Measurements from ENCODE around the gene ZBTB20. TPM values are rescaled to one million over a fixed set of nuclear protein-coding genes. Genes with fewer than 3 reads are reported as not detected.

ZBTB20 gene
- total RNA-seq, 1 donor from 2014 or later = 15.5 TPM

DNA sequence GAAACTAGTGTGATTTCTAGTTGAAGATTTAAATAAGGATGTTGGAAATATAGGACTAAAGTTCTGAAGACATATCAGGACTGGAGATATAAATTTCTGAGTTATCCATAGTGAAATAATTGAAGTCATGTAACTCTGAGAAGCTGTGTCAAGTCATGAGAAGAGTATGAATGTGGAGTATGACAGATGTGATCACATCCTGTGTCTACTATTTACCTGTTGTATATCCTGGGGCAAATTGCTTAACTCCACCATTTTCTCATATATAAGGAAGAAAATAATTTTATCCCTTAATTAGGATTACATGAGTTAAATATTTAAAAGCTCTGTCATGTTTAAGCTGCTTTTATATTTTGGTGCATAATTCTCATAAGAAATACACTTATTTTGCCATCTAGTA lies 350.3 kb downstream of the ZBTB20 start:
- TF ChIP-seq, protein P1, sequence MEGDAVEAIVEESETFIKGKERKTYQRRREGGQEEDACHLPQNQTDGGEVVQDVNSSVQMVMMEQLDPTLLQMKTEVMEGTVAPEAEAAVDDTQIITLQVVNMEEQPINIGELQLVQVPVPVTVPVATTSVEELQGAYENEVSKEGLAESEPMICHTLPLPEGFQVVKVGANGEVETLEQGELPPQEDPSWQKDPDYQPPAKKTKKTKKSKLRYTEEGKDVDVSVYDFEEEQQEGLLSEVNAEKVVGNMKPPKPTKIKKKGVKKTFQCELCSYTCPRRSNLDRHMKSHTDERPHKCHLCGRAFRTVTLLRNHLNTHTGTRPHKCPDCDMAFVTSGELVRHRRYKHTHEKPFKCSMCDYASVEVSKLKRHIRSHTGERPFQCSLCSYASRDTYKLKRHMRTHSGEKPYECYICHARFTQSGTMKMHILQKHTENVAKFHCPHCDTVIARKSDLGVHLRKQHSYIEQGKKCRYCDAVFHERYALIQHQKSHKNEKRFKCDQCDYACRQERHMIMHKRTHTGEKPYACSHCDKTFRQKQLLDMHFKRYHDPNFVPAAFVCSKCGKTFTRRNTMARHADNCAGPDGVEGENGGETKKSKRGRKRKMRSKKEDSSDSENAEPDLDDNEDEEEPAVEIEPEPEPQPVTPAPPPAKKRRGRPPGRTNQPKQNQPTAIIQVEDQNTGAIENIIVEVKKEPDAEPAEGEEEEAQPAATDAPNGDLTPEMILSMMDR (IDR thresholded peaks at IDR 0.05) = no peak
- Mint-ChIP-seq H3K27me3 (ENCODE audit: low read depth) (no peaks in the 10 kb centered on the region), H3K4me1 (ENCODE audit: low read depth) (peaks cover 5% of the 10 kb centered on the region), H3K4me3 (ENCODE audit: unreplicated experiment) (no peak overlapping the region), H3K9me3 (ENCODE audit: low read depth) (no peaks in the 10 kb centered on the region), H3K27ac (ENCODE audit: unreplicated experiment) (no peak overlapping the region), H3K36me3 (ENCODE audit: low read depth) (no peaks in the 10 kb centered on the region)
- DNase-seq (ENCODE audit: low spot score) = no peak

DNA sequence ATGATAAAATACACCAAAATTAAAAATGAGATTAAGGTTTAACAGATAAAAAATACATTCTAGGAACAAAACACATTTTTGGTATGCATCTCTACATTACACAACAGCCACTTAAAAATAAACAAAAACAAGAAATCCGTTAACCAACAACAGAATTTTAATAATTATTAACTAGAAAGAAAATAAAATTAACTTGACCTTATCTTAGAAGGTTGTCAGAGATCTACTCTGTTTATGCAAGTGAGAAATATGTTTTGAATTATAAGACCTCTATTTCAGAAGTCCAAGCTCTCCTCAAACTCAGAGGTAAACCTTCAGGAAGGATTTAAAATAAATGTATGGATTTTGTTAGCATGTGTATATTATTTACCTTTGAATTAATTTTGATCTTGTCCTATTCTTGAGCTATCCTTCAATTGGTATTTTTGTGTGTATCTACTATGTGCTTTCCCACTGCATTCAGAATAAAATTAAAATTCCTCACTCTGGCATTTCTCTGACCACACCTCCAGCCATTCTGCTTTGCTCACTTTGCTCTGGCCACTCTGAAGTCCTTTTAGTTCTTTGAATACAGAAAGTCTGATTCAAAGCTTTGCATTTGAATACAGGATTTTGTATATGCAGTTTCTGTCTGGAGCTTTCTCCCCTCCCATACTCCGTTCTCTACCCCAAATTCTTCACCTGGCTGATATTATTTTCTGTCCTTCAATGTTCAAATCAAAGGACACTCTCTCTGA lies 352.0 kb downstream of the ZBTB20 start:
- H3K27me3 Mint-ChIP-seq (ENCODE audit: low read depth) = no peaks in the 10 kb centered on the region
- TF ChIP-seq, protein P1 (IDR thresholded peaks at IDR 0.05) = no peak
- H3K36me3 Mint-ChIP-seq (ENCODE audit: low read depth) = no peaks in the 10 kb centered on the region
- no peak for DNase-seq (ENCODE audit: low spot score)
- no peaks in the 10 kb centered on the region for H3K9me3 Mint-ChIP-seq (ENCODE audit: low read depth)
- H3K4me1 Mint-ChIP-seq (ENCODE audit: low read depth) = peaks cover 5% of the 10 kb centered on the region
- no peak overlapping the region for H3K27ac Mint-ChIP-seq (ENCODE audit: unreplicated experiment)
- no peak overlapping the region for H3K4me3 Mint-ChIP-seq (ENCODE audit: unreplicated experiment)

DNA sequence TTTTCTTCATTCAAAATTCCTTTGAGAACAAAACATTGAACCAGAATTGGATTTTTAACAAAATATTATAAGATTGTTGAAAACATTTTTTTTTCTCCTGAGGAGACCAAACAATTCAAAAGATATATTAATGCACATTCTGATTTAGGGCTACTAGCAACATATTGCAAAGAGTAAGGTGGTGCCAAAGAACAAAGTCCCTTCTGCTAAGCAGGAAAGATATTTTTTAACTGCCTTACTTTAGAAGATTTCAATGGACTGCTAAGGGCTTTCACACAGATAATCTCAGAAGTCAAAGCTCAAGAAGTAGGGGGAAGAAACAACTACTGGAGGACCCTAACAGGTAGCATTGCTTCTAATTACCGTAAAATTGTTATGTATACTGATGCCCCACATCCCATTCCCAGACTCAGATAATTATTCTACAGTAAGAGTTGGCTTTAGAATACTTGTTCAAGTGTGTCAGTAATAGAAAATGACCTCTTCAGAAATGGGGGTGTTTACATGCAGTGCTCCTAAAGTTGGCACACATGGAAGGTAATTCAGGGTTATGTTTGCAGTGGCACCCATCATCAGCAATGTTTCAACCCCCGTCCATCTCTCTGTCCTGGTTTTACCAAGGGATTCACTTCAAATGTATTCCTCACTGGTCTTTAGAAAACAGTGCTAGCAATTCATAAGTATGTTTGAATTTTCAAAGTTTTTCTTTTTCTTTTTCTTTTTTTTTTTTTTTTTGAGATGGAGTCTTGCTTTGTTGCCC lies 354.7 kb downstream of the ZBTB20 start:
- DNase-seq (ENCODE audit: low spot score) = no peak
- Mint-ChIP-seq H3K4me3 (ENCODE audit: unreplicated experiment) (no peak overlapping the region), H3K27ac (ENCODE audit: unreplicated experiment) (no peak overlapping the region), H3K9me3 (ENCODE audit: low read depth) (no peaks in the 10 kb centered on the region), H3K4me1 (ENCODE audit: low read depth) (peaks cover 5% of the 10 kb centered on the region), H3K27me3 (ENCODE audit: low read depth) (no peaks in the 10 kb centered on the region), H3K36me3 (ENCODE audit: low read depth) (no peaks in the 10 kb centered on the region)
- TF ChIP-seq, protein P1 (IDR thresholded peaks at IDR 0.05) = no peak

DNA sequence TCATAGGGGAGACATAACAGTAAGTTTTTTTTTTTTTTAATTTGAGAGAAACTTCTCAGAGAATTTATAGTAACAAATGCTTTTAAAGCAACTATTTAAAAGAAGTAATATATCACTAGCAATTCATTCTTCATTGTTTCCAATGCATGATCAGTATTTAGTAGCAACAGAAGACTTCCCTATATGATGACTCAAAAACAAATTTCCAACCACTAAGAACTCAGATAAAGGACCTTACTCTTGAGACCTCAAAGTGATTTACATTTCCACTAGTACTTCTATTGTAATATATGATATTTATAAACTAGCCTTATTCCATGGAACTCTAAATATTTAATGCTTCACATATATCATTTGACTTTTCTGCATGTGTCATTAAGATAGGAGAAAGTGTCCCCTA lies 356.3 kb downstream of the ZBTB20 start:
- Mint-ChIP-seq H3K4me1 (ENCODE audit: low read depth) (peaks cover 5% of the 10 kb centered on the region), H3K27me3 (ENCODE audit: low read depth) (no peaks in the 10 kb centered on the region), H3K36me3 (ENCODE audit: low read depth) (no peaks in the 10 kb centered on the region), H3K9me3 (ENCODE audit: low read depth) (no peaks in the 10 kb centered on the region), H3K4me3 (ENCODE audit: unreplicated experiment) (no peak overlapping the region), H3K27ac (ENCODE audit: unreplicated experiment) (no peak overlapping the region)
- DNase-seq (ENCODE audit: low spot score) = no peak
- TF ChIP-seq, protein P1 (IDR thresholded peaks at IDR 0.05) = no peak

DNA sequence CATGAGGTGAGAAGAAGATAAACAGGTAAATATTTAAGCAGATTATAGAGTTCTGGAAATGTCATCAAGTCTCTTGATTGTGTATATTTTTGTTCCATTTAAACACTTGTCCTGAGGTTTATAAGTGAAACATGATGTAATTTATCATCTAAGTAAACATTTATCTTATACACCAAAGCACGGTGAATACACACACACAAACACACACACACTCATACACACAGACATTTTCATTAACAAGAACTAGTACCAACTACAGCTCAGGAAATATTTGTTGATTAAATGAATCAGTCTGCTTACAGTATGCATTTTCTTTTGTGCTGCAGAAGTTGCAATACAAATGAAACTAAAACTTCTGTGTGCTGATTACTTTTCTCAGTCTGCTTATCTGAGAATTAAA lies 357.3 kb downstream of the ZBTB20 start:
- H3K27me3 Mint-ChIP-seq (ENCODE audit: low read depth) = no peaks in the 10 kb centered on the region
- H3K36me3 Mint-ChIP-seq (ENCODE audit: low read depth) = no peaks in the 10 kb centered on the region
- no peak overlapping the region for H3K4me3 Mint-ChIP-seq (ENCODE audit: unreplicated experiment)
- TF ChIP-seq, protein P1 (IDR thresholded peaks at IDR 0.05) = no peak
- DNase-seq (ENCODE audit: low spot score) = no peak
- no peaks in the 10 kb centered on the region for H3K9me3 Mint-ChIP-seq (ENCODE audit: low read depth)
- no peak overlapping the region for H3K27ac Mint-ChIP-seq (ENCODE audit: unreplicated experiment)
- H3K4me1 Mint-ChIP-seq (ENCODE audit: low read depth) = no peaks in the 10 kb centered on the region
